A673 (cell line): ENCODE data around the gene ZC3H8. TPM values are rescaled to one million over a fixed set of nuclear protein-coding genes. Genes with fewer than 3 reads are reported as not detected.

ENCODE experiments used
- BruUV-seq: library from RNA; stranded (reverse); fragments of 400-500 nt; replicated peaks from 2 replicates; lab custom pipeline; 2021; lab: Mats Ljungman, UMichigan
- CTCF ChIA-PET: fragments of 300-600 bp; sonication (Branson Sonifier 250); formaldehyde crosslinking; loops from one replicate; lab custom pipeline; 2022; ENCODE audit warnings: antibody characterized with exemption; lab: Charles Lee
- POLR2A ChIA-PET: fragments of 300-600 bp; sonication (Branson Sonifier 250); formaldehyde crosslinking; loops from one replicate; lab custom pipeline; 2022; ENCODE audit warnings: antibody characterized with exemption; ENCODE audit not compliant: low non-redundant PET; lab: Charles Lee
- DNase-seq: peaks from one replicate; pipeline ENCODE4 v3.0.0-alpha.2; 2015; ENCODE audit warnings: low spot score
- H3K27ac ChIP-seq: fragments of 200-600 bp; sonication (generic); 2 replicates; pipeline ENCODE4 v1.5.1; 2016; ENCODE audit warnings: mixed run types, low read depth, mild to moderate bottlenecking, mixed read lengths, antibody characterized with exemption, low read length; ENCODE audit not compliant: poor library complexity, severe bottlenecking
- H3K27me3 ChIP-seq: fragments of 200-600 bp; sonication (generic); replicated peaks from 2 replicates; pipeline ENCODE4 v1.6.1; 2017; ENCODE audit warnings: mixed run types, low read depth, mild to moderate bottlenecking, mixed read lengths, antibody characterized with exemption, low read length; ENCODE audit not compliant: insufficient read depth, poor library complexity
- H3K36me3 ChIP-seq: fragments of 200-600 bp; sonication (generic); 2 replicates; pipeline ENCODE4 v1.6.1; 2016; ENCODE audit warnings: mixed run types, mild to moderate bottlenecking, mixed read lengths, antibody characterized with exemption, low read length; ENCODE audit not compliant: insufficient read depth, poor library complexity, severe bottlenecking
- H3K4me1 ChIP-seq: fragments of 200-600 bp; sonication (generic); 2 replicates; pipeline ENCODE4 v1.6.1; 2017; ENCODE audit warnings: mixed run types, mild to moderate bottlenecking, mixed read lengths, antibody characterized with exemption, low read length; ENCODE audit not compliant: insufficient read depth, poor library complexity, severe bottlenecking
- H3K4me3 ChIP-seq: fragments of 200-600 bp; sonication (generic); 2 replicates; pipeline ENCODE4 v1.5.1; 2016; ENCODE audit warnings: low read depth, mixed run types, mild to moderate bottlenecking, mixed read lengths, low read length; ENCODE audit not compliant: poor library complexity, severe bottlenecking
- H3K9me3 ChIP-seq: fragments of 200-600 bp; sonication (generic); 2 replicates; pipeline ENCODE4 v1.6.1; 2016; ENCODE audit warnings: mixed run types, low read depth, mild to moderate bottlenecking, mixed read lengths, antibody characterized with exemption, low read length; ENCODE audit not compliant: poor library complexity, severe bottlenecking
- EZH2 ChIP-seq: fragments of 200-600 bp; sonication (generic); IDR thresholded peaks from 2 replicates; pipeline ENCODE4 v1.6.1; 2017; ENCODE audit warnings: borderline replicate concordance, low read depth, mild to moderate bottlenecking, mixed read lengths, antibody characterized with exemption, low read length; ENCODE audit not compliant: poor library complexity, severe bottlenecking
- intact Hi-C: fragments of 100-400 bp; cut with micrococcal nuclease; formaldehyde crosslinking; loops from one replicate; pipeline ENCODE4 v1.10.0; 2022; ENCODE audit not compliant: unreplicated experiment
- total RNA-seq: library from RNA; stranded (reverse); gene quantifications from 2 replicates; pipeline ENCODE4 v1.2.3, GENCODE V29; 2021
- TF ChIP-seq, protein P1 (sequence below): fragments of 300-800, 200-600 bp; sonication (generic); conservative IDR thresholded peaks from 2 replicates; pipeline ENCODE4 v1.5.1; 2017; ENCODE audit warnings: low read depth, mild to moderate bottlenecking, antibody characterized with exemption, low read length, moderate library complexity, mixed read lengths

Gene ZC3H8
- total RNA-seq, 1 experiment from 2014 or later: 23.2 TPM

DNA sequence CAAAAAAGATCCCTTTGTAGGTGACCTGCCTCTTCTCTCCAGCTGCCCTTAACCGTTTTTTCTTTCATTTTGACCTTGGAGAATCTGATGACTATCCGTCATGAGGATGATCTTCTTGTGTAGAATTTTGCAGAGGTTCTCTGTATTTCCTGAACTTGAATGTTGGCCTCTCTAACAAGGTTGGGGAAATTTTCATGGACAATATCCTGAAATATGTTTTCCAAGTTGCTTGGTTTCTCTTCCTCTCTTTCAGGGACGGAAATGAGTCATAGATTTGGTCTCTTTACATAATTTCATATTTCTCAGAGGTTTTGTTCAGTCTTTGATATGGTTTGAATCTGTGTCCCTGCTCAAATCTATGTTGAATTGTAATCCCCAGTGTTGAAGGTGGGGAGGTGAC, 34.0 kb downstream of the ZC3H8 start:
- no peak for DNase-seq
- H3K27me3 ChIP-seq: no peaks in the 10 kb centered on the region
- POLR2A ChIA-PET: no interaction called here
- intact Hi-C loops: no loop called here
- TF ChIP-seq, protein P1, sequence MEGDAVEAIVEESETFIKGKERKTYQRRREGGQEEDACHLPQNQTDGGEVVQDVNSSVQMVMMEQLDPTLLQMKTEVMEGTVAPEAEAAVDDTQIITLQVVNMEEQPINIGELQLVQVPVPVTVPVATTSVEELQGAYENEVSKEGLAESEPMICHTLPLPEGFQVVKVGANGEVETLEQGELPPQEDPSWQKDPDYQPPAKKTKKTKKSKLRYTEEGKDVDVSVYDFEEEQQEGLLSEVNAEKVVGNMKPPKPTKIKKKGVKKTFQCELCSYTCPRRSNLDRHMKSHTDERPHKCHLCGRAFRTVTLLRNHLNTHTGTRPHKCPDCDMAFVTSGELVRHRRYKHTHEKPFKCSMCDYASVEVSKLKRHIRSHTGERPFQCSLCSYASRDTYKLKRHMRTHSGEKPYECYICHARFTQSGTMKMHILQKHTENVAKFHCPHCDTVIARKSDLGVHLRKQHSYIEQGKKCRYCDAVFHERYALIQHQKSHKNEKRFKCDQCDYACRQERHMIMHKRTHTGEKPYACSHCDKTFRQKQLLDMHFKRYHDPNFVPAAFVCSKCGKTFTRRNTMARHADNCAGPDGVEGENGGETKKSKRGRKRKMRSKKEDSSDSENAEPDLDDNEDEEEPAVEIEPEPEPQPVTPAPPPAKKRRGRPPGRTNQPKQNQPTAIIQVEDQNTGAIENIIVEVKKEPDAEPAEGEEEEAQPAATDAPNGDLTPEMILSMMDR: no peak
- TF ChIP-seq EZH2: no peak
- H3K4me3 ChIP-seq: no peak overlapping the region
- peaks cover 23% of the 10 kb centered on the region for H3K36me3 ChIP-seq
- H3K9me3 ChIP-seq: peaks cover 16% of the 10 kb centered on the region
- CTCF ChIA-PET: no interaction called here
- no TSS peak for BruUV-seq
- H3K4me1 ChIP-seq: no peaks in the 10 kb centered on the region
- H3K27ac ChIP-seq: no peak overlapping the region

DNA sequence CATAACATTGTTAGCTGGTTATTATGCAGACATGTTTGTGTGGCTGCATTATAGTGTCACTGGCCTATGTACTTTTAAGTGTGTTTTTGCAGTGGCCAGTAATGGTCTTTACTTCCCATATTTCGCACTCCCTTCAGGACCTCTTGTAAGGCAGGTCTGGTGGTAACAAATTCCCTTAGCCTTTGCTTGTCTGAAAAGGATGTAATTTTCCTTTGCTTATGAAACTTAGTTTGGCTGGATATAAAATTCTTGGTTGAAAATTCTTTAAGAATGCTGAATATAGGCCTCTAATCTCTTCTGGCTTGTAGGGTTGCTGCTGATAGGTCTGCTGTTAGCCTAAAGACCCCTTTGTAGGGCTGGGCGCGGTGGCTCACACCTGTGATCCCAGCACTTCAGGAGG, 34.7 kb downstream of the ZC3H8 start:
- no TSS peak for BruUV-seq

DNA sequence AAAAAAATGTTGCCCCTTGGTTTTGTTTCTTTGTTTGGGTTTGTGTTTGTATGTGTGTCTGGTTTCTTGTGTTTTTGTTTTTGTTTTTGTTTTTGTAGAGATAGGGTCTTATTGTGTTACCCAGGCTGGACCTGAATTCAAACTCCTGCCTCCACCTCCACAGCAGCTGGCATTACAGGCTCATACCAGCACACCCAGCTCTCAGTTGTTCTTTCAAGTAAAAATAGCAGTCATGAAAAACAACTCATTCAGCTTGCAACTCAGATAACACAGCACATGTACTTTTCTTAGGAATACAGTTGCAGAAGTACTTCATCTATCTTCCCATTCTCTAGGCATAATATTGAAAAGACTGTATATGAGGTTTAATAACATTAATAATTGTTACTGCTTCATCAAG, 37.0 kb downstream of the ZC3H8 start:
- POLR2A ChIA-PET: no interaction called here
- no peak overlapping the region for H3K4me3 ChIP-seq
- DNase-seq: no peak
- CTCF ChIA-PET: no interaction called here
- peaks cover 23% of the 10 kb centered on the region for H3K36me3 ChIP-seq
- no peaks in the 10 kb centered on the region for H3K27me3 ChIP-seq
- H3K4me1 ChIP-seq: no peaks in the 10 kb centered on the region
- intact Hi-C loops: no loop called here
- peaks cover 16% of the 10 kb centered on the region for H3K9me3 ChIP-seq
- TF ChIP-seq, protein P1: no peak
- no peak for TF ChIP-seq EZH2
- BruUV-seq: no TSS peak
- H3K27ac ChIP-seq: no peak overlapping the region

More for the DNA sequence above, 34.7 kb downstream of the ZC3H8 start:
- no peak for DNase-seq
- H3K4me1 ChIP-seq: no peaks in the 10 kb centered on the region
- TF ChIP-seq EZH2: no peak
- TF ChIP-seq, protein P1: no peak
- intact Hi-C loops: no loop called here
- H3K4me3 ChIP-seq: no peak overlapping the region
- peaks cover 16% of the 10 kb centered on the region for H3K9me3 ChIP-seq
- no peak overlapping the region for H3K27ac ChIP-seq
- no peaks in the 10 kb centered on the region for H3K27me3 ChIP-seq
- CTCF ChIA-PET: no interaction called here
- peaks cover 23% of the 10 kb centered on the region for H3K36me3 ChIP-seq
- POLR2A ChIA-PET: no interaction called here
